ENCODE results near the gene ZNF526. TPM values are rescaled to one million over a fixed set of nuclear protein-coding genes. Genes with fewer than 3 reads are reported as not detected.
A peak's percentile ranks its signal among the peaks of the same experiment; 100 is the strongest.

The ZNF526 gene
- total RNA-seq, 2 experiments from 2014 or later = 18.0 to 18.5 TPM

- POLR2A ChIA-PET = no interaction called here
- Mint-ChIP-seq H3K4me3 (no peak overlapping the region), H3K27ac (no peak overlapping the region), H3K9me3 (no peaks in the 10 kb centered on the region), H3K36me3 (ENCODE audit: low read depth) (peaks cover 10% of the 10 kb centered on the region), H3K27me3 (no peaks in the 10 kb centered on the region), H3K4me1 (peaks cover 30% of the 10 kb centered on the region)
- CTCF ChIA-PET = interaction anchor here (1.9 kb wide), 1 partner anchor 11 kb away, joined by 9 read pairs; no protein-coding TSS in a partner anchor
- DNase-seq = peak; percentile 100
These were observed 48.1 kb downstream of the ZNF526 start for GRCh38 chr19:42268142-42268703.

DNA sequence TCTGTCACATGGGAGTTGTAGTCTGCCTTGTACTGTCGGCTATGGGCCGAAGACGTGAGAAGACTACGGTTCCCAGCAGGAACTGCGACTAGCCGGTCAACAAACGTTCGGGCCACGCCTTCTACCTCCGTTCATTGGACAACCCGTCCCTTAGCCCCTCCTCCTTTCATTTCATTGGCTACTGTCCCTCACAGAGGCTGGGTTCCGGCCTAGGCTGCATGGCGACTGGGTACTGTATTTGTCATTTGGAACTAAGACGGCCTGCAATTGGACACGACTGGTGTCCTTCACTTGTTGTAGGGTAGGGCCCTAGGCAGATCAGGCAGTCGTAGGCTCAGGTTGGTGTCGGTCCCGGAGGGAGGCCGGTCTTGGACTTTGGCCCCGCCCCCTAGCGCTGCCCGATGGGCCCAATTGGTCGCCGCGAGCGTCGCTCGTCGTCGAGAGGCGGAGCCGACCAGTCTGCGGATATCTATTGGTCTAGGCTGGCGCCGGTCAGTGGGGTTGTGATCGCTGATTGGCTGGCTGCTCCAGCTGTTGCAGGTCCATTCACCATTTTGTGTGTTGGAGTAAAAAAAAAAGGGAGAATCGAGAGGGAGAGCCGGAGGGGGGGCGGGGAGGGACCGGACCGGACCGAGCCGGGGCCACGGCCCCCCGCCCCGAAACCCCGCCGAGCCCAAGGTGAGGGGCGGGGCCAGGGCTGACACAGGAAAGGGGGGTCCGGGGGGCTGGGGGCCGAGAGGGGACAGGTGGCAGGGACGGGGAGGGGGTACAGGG lies 48.8 kb downstream of the ZNF526 start, which contains the start of gene CIC:
TSS of gene CIC (plus strand) at position 549 of the 774 bp plus-strand sequence. CDS start 2,532 bp downstream, outside the sequence.
- Mint-ChIP-seq H3K9me3 (no peaks in the 10 kb centered on the region), H3K4me1 (peaks cover 30% of the 10 kb centered on the region), H3K4me3 (no peak within 1 kb of the TSS), H3K36me3 (ENCODE audit: low read depth) (peaks cover 16% of the 10 kb centered on the region), H3K27ac (peak within 1 kb of the TSS; percentile 99), H3K27me3 (no peaks in the 10 kb centered on the region)
- ChIA-PET POLR2A (no interaction called here), CTCF (interaction anchor here (0.6 to 3.8 kb wide), 4 partner anchors 11 to 49 kb away, joined by 3 to 31 read pairs (median 8); partner anchors contain the start of gene GSK3A)
- peak; percentile 100 for DNase-seq

- no peak for DNase-seq
- Mint-ChIP-seq H3K4me3 (no peak overlapping the region), H3K27me3 (no peaks in the 10 kb centered on the region), H3K4me1 (peaks cover 33% of the 10 kb centered on the region), H3K9me3 (no peaks in the 10 kb centered on the region), H3K27ac (peak overlapping the region; percentile 99), H3K36me3 (ENCODE audit: low read depth) (peaks cover 20% of the 10 kb centered on the region)
- ChIA-PET CTCF (interaction anchor here (0.6 to 3.8 kb wide), 6 partner anchors 10 to 86 kb away, joined by 3 to 31 read pairs (median 7); partner anchors contain the start of gene GSK3A), POLR2A (interaction anchor here (0.7 to 1.9 kb wide), 2 partner anchors 10 to 23 kb away, joined by 3 to 6 read pairs; no protein-coding TSS in a partner anchor)
These were observed 49.6 kb downstream of the ZNF526 start for GRCh38 chr19:42269478-42270345.

GRCh38 chr19:42270346-42271044 lies 50.4 kb downstream of the ZNF526 start:
- ChIA-PET POLR2A (interaction anchor here (0.7 to 1.9 kb wide), 2 partner anchors 9 to 24 kb away, joined by 3 to 6 read pairs; no protein-coding TSS in a partner anchor), CTCF (interaction anchor here (0.8 to 3.8 kb wide), 5 partner anchors 9 to 87 kb away, joined by 4 to 31 read pairs (median 8); partner anchors contain the start of gene GSK3A)
- Mint-ChIP-seq H3K4me3 (no peak overlapping the region), H3K27ac (peak overlapping the region; percentile 99), H3K27me3 (no peaks in the 10 kb centered on the region), H3K9me3 (no peaks in the 10 kb centered on the region), H3K36me3 (ENCODE audit: low read depth) (peaks cover 27% of the 10 kb centered on the region), H3K4me1 (peaks cover 40% of the 10 kb centered on the region)
- DNase-seq = peak; percentile 77

GRCh38 chr19:42271045-42271419 lies 50.9 kb downstream of the ZNF526 start:
- DNase-seq = no peak
- Mint-ChIP-seq H3K27ac (peak overlapping the region; percentile 99), H3K9me3 (no peaks in the 10 kb centered on the region), H3K4me1 (peaks cover 44% of the 10 kb centered on the region), H3K27me3 (no peaks in the 10 kb centered on the region), H3K4me3 (no peak overlapping the region), H3K36me3 (ENCODE audit: low read depth) (peaks cover 28% of the 10 kb centered on the region)
- CTCF ChIA-PET = interaction anchor here (2.1 to 3.8 kb wide), 3 partner anchors 9 to 28 kb away, joined by 8 to 31 read pairs (median 8); partner anchors contain the start of gene GSK3A
- POLR2A ChIA-PET = interaction anchor here (1.9 kb wide), 1 partner anchor 24 kb away, joined by 6 read pairs; no protein-coding TSS in a partner anchor

DNA sequence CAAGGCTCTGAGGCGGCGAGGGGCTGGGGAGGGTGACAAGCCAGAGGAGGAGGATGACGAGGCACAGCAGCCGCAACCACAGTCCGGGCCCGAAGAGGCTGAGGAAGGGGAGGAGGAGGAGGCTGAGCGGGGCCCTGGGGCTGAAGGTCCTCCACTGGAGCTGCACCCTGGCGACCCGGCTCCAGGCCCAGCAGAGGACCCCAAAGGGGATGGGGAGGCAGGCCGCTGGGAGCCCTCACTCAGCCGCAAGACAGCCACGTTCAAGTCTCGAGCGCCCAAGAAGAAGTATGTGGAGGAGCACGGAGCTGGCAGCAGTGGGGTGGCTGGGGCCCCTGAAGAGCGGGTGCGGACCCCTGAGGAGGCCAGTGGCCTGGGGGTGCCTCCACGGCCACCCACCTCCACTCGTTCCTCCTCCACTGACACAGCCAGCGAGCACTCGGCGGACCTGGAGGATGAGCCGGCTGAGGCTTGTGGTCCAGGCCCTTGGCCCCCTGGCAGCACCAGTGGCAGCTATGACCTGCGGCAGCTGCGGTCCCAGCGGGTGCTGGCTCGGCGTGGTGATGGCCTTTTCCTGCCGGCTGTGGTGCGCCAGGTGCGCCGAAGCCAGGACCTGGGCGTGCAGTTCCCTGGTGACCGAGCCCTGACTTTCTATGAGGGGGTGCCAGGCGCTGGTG lies 51.9 kb downstream of the ZNF526 start:
- no peak for DNase-seq
- H3K27ac Mint-ChIP-seq = peak overlapping the region; percentile 99
- H3K9me3 Mint-ChIP-seq = no peaks in the 10 kb centered on the region
- CTCF ChIA-PET = interaction anchor here (0.9 to 3.8 kb wide), 3 partner anchors 8 to 27 kb away, joined by 3 to 31 read pairs (median 8); no protein-coding TSS in a partner anchor
- H3K27me3 Mint-ChIP-seq = no peaks in the 10 kb centered on the region
- no peak overlapping the region for H3K4me3 Mint-ChIP-seq
- POLR2A ChIA-PET = no interaction called here
- H3K4me1 Mint-ChIP-seq = peaks cover 54% of the 10 kb centered on the region
- peaks cover 29% of the 10 kb centered on the region for H3K36me3 Mint-ChIP-seq (ENCODE audit: low read depth)

- no peak overlapping the region for H3K27ac Mint-ChIP-seq
- ChIA-PET POLR2A (no interaction called here), CTCF (interaction anchor here (0.9 kb wide), 1 partner anchor 24 kb away, joined by 3 read pairs; no protein-coding TSS in a partner anchor)
- no peaks in the 10 kb centered on the region for H3K27me3 Mint-ChIP-seq
- H3K9me3 Mint-ChIP-seq = no peaks in the 10 kb centered on the region
- peaks cover 57% of the 10 kb centered on the region for H3K4me1 Mint-ChIP-seq
- DNase-seq = no peak
- H3K36me3 Mint-ChIP-seq (ENCODE audit: low read depth) = peaks cover 29% of the 10 kb centered on the region
- no peak overlapping the region for H3K4me3 Mint-ChIP-seq
These were observed 52.4 kb downstream of the ZNF526 start for GRCh38 chr19:42272535-42272897.

DNA sequence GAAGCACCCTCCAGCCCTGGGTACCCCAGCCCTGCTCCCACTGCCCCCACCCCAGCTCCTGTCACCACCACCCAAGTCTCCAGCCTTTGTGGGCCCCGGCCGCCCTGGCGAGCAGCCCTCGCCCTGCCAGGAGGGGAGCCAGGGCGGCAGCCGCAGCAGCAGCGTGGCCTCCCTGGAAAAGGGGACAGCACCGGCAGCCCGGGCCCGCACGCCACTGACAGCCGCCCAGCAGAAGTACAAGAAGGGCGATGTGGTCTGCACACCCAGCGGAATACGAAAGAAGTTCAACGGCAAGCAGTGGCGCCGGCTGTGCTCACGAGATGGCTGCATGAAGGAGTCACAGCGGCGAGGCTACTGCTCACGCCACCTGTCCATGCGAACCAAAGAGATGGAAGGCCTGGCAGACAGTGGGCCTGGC lies 52.9 kb downstream of the ZNF526 start:
- Mint-ChIP-seq H3K27ac (no peak overlapping the region), H3K4me3 (no peak overlapping the region), H3K27me3 (no peaks in the 10 kb centered on the region), H3K9me3 (no peaks in the 10 kb centered on the region), H3K4me1 (peaks cover 52% of the 10 kb centered on the region), H3K36me3 (ENCODE audit: low read depth) (peaks cover 29% of the 10 kb centered on the region)
- DNase-seq = no peak
- ChIA-PET CTCF (interaction anchor here (0.9 kb wide), 1 partner anchor 24 kb away, joined by 3 read pairs; no protein-coding TSS in a partner anchor), POLR2A (no interaction called here)

DNA sequence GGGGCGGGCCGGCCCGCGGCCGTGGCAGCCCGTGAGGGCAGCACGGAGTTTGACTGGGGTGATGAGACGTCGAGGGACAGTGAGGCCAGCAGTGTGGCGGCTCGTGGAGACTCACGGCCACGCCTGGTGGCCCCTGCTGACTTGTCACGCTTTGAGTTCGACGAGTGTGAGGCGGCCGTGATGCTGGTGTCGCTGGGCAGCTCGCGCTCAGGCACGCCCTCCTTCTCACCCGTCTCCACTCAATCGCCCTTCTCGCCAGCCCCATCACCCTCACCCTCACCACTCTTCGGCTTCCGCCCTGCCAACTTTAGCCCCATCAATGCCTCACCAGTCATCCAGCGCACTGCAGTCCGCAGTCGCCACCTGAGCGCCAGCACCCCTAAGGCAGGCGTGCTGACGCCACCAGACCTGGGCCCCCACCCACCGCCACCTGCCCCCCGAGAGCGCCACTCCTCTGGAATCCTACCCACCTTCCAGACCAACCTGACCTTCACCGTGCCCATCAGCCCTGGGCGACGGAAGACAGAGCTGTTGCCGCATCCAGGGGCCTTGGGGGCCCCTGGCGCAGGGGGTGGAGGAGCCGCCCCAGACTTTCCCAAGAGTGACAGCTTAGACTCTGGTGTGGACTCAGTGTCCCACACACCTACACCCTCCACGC lies 53.4 kb downstream of the ZNF526 start:
- H3K36me3 Mint-ChIP-seq (ENCODE audit: low read depth) = peaks cover 32% of the 10 kb centered on the region
- no peak overlapping the region for H3K4me3 Mint-ChIP-seq
- no peaks in the 10 kb centered on the region for H3K9me3 Mint-ChIP-seq
- ChIA-PET POLR2A (no interaction called here), CTCF (interaction anchor here (0.6 kb wide), 1 partner anchor 178 kb away, joined by 3 read pairs; no protein-coding TSS in a partner anchor)
- no peak overlapping the region for H3K27ac Mint-ChIP-seq
- DNase-seq = no peak
- H3K27me3 Mint-ChIP-seq = no peaks in the 10 kb centered on the region
- peaks cover 56% of the 10 kb centered on the region for H3K4me1 Mint-ChIP-seq

DNA sequence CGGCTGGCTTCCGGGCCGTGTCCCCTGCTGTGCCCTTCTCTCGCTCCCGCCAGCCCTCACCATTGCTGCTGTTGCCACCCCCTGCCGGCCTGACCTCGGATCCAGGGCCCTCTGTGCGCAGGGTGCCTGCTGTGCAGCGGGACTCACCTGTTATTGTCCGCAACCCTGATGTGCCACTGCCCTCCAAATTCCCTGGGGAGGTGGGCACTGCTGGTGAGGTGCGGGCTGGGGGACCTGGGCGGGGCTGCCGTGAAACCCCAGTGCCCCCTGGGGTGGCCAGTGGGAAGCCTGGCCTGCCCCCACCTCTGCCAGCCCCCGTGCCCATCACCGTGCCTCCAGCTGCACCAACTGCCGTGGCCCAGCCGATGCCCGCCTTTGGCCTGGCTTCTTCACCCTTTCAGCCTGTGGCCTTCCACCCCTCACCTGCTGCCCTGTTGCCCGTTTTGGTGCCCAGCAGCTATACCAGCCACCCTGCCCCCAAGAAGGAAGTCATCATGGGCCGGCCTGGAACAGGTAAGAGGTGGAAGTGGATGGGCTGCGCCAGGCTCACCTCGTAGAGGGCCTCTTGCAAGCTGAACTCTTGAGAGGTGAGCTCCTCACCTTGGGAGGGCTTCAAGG lies 54.1 kb downstream of the ZNF526 start:
- DNase-seq = no peak
- ChIA-PET POLR2A (no interaction called here), CTCF (interaction anchor here (0.6 kb wide), 1 partner anchor 177 kb away, joined by 3 read pairs; no protein-coding TSS in a partner anchor)
- peaks cover 62% of the 10 kb centered on the region for H3K4me1 Mint-ChIP-seq
- no peak overlapping the region for H3K4me3 Mint-ChIP-seq
- H3K27me3 Mint-ChIP-seq = no peaks in the 10 kb centered on the region
- H3K27ac Mint-ChIP-seq = peak overlapping the region; percentile 19
- H3K9me3 Mint-ChIP-seq = no peaks in the 10 kb centered on the region
- H3K36me3 Mint-ChIP-seq (ENCODE audit: low read depth) = peaks cover 32% of the 10 kb centered on the region

- H3K4me1 Mint-ChIP-seq = peaks cover 61% of the 10 kb centered on the region
- peaks cover 37% of the 10 kb centered on the region for H3K36me3 Mint-ChIP-seq (ENCODE audit: low read depth)
- POLR2A ChIA-PET = no interaction called here
These were observed 55.0 kb downstream of the ZNF526 start for GRCh38 chr19:42275103-42275502.

More at GRCh38 chr19:42275103-42275502, 55.0 kb downstream of the ZNF526 start:
- Mint-ChIP-seq H3K4me3 (no peak overlapping the region), H3K9me3 (no peaks in the 10 kb centered on the region), H3K27me3 (no peaks in the 10 kb centered on the region), H3K27ac (peak overlapping the region; percentile 72)
- CTCF ChIA-PET = no interaction called here
- DNase-seq = no peak

All from activated CD4-positive, alpha-beta T cell treated with anti-CD3 and anti-CD28 coated beads, Interleukin-2, amount 10 ng/mL, durations not matched to agents 7 days and 5 days (primary cell).